HepG2 (cell line): ENCODE data around the gene CYP19A1. TPM values are rescaled to one million over a fixed set of nuclear protein-coding genes. Genes with fewer than 3 reads are reported as not detected.
A peak's percentile ranks its signal among the peaks of the same experiment; 100 is the strongest.

Experiments used
- EED ChIP-seq: sonication (generic); formaldehyde crosslinking; IDR thresholded peaks from 2 replicates; pipeline ENCODE4 v1.5.0; 2020; ENCODE audit warnings: mild to moderate bottlenecking, missing genetic modification reagents
- GATA4 ChIP-seq: sonication (generic); IDR thresholded peaks from 2 replicates; pipeline ENCODE4 v1.6.1; 2016; ENCODE audit warnings: antibody characterized with exemption, low read depth, borderline replicate concordance
- GATAD1 ChIP-seq: IDR thresholded peaks from 2 replicates; pipeline ENCODE4 v1.6.1; 2016; ENCODE audit warnings: missing genetic modification reagents, missing compliant biosample characterization
- GATAD2A ChIP-seq: IDR thresholded peaks from 2 replicates; pipeline ENCODE4 v1.6.1; 2016
- HNRNPK ChIP-seq: fragments of 200-400 bp; formaldehyde crosslinking; IDR thresholded peaks from 2 replicates; pipeline ENCODE4 v1.6.1; 2018; ENCODE audit warnings: low read length, low read depth, moderate library complexity, mild to moderate bottlenecking; ENCODE audit not compliant: poor library complexity, severe bottlenecking
- PAF1 ChIP-seq: IDR thresholded peaks from 2 replicates; pipeline ENCODE4 v1.6.1; 2016; ENCODE audit warnings: missing genetic modification reagents, missing compliant biosample characterization
- SALL1 ChIP-seq: sonication (generic); formaldehyde crosslinking; IDR thresholded peaks from 2 replicates; pipeline ENCODE4 v1.8.0; 2022; ENCODE audit warnings: mild to moderate bottlenecking, missing genetic modification reagents
- SP1 ChIP-seq, 2 experiments: fragments of 450-650 bp in 1 of 2; sonication (generic) in 1 of 2; formaldehyde crosslinking in 1 of 2; IDR thresholded peaks; 2 replicates each; pipeline versions ENCODE4 v1.4.0 to v1.6.1; 2016 to 2020; ENCODE audit warnings: missing genetic modification reagents in 1 of 2
- SP5 ChIP-seq: IDR thresholded peaks from 2 replicates; pipeline ENCODE4 v1.6.1; 2016; ENCODE audit warnings: low read depth, borderline replicate concordance
- TBX3 ChIP-seq: fragments of 450-650 bp; IDR thresholded peaks from 2 replicates; pipeline ENCODE4 v1.6.1; 2017; ENCODE audit warnings: antibody characterized with exemption, mild to moderate bottlenecking, inconsistent platforms, borderline replicate concordance
- ZBTB1 ChIP-seq: sonication (generic); formaldehyde crosslinking; IDR thresholded peaks from 2 replicates; pipeline ENCODE4 v1.4.0; 2020; ENCODE audit warnings: missing genetic modification reagents, borderline replicate concordance
- ZNF468 ChIP-seq: sonication (generic); formaldehyde crosslinking; IDR thresholded peaks from 2 replicates; pipeline ENCODE4 v1.8.0; 2022; ENCODE audit warnings: mild to moderate bottlenecking, moderate library complexity, missing genetic modification reagents
- ZNF552 ChIP-seq: sonication (generic); formaldehyde crosslinking; IDR thresholded peaks from 2 replicates; pipeline ENCODE4 v1.9.0; 2022; ENCODE audit warnings: missing genetic modification reagents, mild to moderate bottlenecking, borderline replicate concordance
- ZNF570 ChIP-seq: sonication (generic); formaldehyde crosslinking; IDR thresholded peaks from 2 replicates; pipeline ENCODE4 v1.4.0; 2020; ENCODE audit warnings: mild to moderate bottlenecking, missing genetic modification reagents, borderline replicate concordance
- ZNF770 ChIP-seq: sonication (generic); formaldehyde crosslinking; IDR thresholded peaks from 2 replicates; pipeline ENCODE4 v1.5.0; 2020; ENCODE audit warnings: mild to moderate bottlenecking, missing genetic modification reagents
- ZNF772 ChIP-seq: sonication (generic); formaldehyde crosslinking; IDR thresholded peaks from 2 replicates; pipeline ENCODE4 v1.5.0; 2020; ENCODE audit warnings: mild to moderate bottlenecking, missing genetic modification reagents
- ZNF775 ChIP-seq: sonication (generic); formaldehyde crosslinking; IDR thresholded peaks from 2 replicates; pipeline ENCODE4 v1.4.0; 2020; ENCODE audit warnings: missing genetic modification reagents, mild to moderate bottlenecking, moderate library complexity, borderline replicate concordance
- ZNF891 ChIP-seq: sonication (generic); formaldehyde crosslinking; IDR thresholded peaks from 2 replicates; pipeline ENCODE4 v1.5.0; 2020; ENCODE audit warnings: mild to moderate bottlenecking, missing genetic modification reagents
- ZSCAN21 ChIP-seq: sonication (generic); formaldehyde crosslinking; IDR thresholded peaks from 2 replicates; pipeline ENCODE4 v1.8.0; 2022; ENCODE audit warnings: mild to moderate bottlenecking, missing genetic modification reagents, moderate library complexity, borderline replicate concordance
- polyA plus RNA-seq, 8 experiments: library from polyadenylated mRNA; depleted of rRNA in 3 of 8; stranded (reverse) in 7 of 8; unstranded in 1 of 8; fragments of >200 nt; fragmentation: Illumina TruSeq in 4 of 8; extraction: Trizol in 4 of 8; gene quantifications; 2 replicates each; pipeline versions ENCODE4 v1.2.1 to v1.2.3, GENCODE V29; 2011 to 2016; ENCODE audit warnings: low read depth in 4 of 8, missing spikeins in 1 of 8, mixed read lengths in 1 of 8; ENCODE audit not compliant: insufficient read depth in 1 of 8
- total RNA-seq, 5 experiments: library from RNA; depleted of rRNA; stranded (reverse); fragments of >200 nt; fragmentation: Illumina TruSeq; extraction: Trizol; gene quantifications; 2 replicates each; pipeline ENCODE4 v1.2.3, GENCODE V29; 2016; ENCODE audit warnings: low read depth in 1 of 5
- TF ChIP-seq, protein P1 (sequence below): sonication (generic); formaldehyde crosslinking; IDR thresholded peaks from 2 replicates; pipeline ENCODE4 v1.4.0; 2020; ENCODE audit warnings: missing genetic modification reagents
- TF ChIP-seq, protein P2 (sequence below): sonication (generic); formaldehyde crosslinking; IDR thresholded peaks from 2 replicates; pipeline ENCODE4 v1.8.1; 2023; ENCODE audit warnings: mild to moderate bottlenecking, missing genetic modification reagents
- TF ChIP-seq, protein P3 (sequence below): sonication (generic); formaldehyde crosslinking; IDR thresholded peaks from 2 replicates; pipeline ENCODE4 v1.5.0; 2020; ENCODE audit warnings: mild to moderate bottlenecking, missing genetic modification reagents, moderate library complexity
- TF ChIP-seq, protein P4 (sequence below): sonication (generic); formaldehyde crosslinking; IDR thresholded peaks from 2 replicates; pipeline ENCODE4 v1.4.0; 2020; ENCODE audit warnings: missing genetic modification reagents, borderline replicate concordance

CYP19A1 gene
- total and polyA plus RNA-seq, 2 of the 13 experiments (the other 11 are each of a cell fraction or from before 2014, with no cell fraction given), result 10.9 to 23.0 TPM

DNA sequence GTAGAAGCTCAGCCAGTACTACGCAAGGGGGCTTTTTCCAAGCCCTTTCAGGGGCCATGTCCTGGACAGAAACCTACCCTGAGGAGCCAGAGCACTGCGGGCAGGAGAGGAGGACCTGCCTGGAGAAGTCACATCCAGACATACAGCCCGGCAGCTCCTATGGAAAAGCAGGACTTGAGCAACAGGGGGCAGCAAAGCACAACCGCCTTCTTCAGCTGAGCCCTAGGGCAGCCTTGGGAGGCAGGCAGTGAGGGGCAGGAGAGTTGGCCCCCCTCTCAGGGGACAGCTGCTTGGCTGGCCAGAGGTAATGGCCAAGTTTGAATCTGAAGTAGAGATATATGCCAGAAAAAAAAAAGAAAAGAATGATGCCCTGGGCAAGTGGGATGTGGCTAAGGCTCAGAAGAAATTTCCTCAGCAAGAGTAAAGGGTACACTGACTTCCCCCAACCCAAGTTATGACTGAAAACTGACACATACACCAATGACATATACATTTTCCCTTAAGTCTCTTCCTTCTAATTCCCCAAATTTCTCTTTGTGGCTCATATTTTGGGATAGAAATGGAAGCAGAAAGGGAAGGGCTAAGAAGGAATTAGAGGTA, 56.9 kb downstream of the CYP19A1 start (continued):
- TF ChIP-seq, protein P1, sequence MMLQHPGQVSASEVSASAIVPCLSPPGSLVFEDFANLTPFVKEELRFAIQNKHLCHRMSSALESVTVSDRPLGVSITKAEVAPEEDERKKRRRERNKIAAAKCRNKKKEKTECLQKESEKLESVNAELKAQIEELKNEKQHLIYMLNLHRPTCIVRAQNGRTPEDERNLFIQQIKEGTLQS (CRISPR knock-in tag), result no peak
- 0 out of 2 replicates have a peak, but pooled peaks have one; percentile 16 for TF ChIP-seq ZNF772
- TF ChIP-seq, protein P2, sequence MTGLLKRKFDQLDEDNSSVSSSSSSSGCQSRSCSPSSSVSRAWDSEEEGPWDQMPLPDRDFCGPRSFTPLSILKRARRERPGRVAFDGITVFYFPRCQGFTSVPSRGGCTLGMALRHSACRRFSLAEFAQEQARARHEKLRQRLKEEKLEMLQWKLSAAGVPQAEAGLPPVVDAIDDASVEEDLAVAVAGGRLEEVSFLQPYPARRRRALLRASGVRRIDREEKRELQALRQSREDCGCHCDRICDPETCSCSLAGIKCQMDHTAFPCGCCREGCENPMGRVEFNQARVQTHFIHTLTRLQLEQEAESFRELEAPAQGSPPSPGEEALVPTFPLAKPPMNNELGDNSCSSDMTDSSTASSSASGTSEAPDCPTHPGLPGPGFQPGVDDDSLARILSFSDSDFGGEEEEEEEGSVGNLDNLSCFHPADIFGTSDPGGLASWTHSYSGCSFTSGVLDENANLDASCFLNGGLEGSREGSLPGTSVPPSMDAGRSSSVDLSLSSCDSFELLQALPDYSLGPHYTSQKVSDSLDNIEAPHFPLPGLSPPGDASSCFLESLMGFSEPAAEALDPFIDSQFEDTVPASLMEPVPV (CRISPR knock-in tag), result no peak
- TF ChIP-seq ZNF552, result no peak
- no peak for TF ChIP-seq EED (CRISPR knock-in tag)
- TF ChIP-seq SALL1, result 0 out of 2 replicates have a peak, but pooled peaks have one; percentile 14
- TF ChIP-seq SP5 (CRISPR knock-in tag), result no peak
- TF ChIP-seq, protein P3, sequence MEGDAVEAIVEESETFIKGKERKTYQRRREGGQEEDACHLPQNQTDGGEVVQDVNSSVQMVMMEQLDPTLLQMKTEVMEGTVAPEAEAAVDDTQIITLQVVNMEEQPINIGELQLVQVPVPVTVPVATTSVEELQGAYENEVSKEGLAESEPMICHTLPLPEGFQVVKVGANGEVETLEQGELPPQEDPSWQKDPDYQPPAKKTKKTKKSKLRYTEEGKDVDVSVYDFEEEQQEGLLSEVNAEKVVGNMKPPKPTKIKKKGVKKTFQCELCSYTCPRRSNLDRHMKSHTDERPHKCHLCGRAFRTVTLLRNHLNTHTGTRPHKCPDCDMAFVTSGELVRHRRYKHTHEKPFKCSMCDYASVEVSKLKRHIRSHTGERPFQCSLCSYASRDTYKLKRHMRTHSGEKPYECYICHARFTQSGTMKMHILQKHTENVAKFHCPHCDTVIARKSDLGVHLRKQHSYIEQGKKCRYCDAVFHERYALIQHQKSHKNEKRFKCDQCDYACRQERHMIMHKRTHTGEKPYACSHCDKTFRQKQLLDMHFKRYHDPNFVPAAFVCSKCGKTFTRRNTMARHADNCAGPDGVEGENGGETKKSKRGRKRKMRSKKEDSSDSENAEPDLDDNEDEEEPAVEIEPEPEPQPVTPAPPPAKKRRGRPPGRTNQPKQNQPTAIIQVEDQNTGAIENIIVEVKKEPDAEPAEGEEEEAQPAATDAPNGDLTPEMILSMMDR (CRISPR knock-in tag), result peak; percentile 92
- no peak for TF ChIP-seq GATAD1 (CRISPR knock-in tag)
- no peak for TF ChIP-seq GATAD2A (CRISPR knock-in tag)
- TF ChIP-seq PAF1 (CRISPR knock-in tag), result no peak
- TF ChIP-seq ZNF770 (CRISPR knock-in tag), result no peak
- TF ChIP-seq ZBTB1 (CRISPR knock-in tag), result no peak
- TF ChIP-seq ZNF891, result no peak
- no peak for TF ChIP-seq TBX3
- TF ChIP-seq ZSCAN21 (CRISPR knock-in tag), result no peak
- no peak for TF ChIP-seq ZNF468 (CRISPR knock-in tag)
- TF ChIP-seq HNRNPK, result no peak
- TF ChIP-seq ZNF775 (CRISPR knock-in tag), result no peak
- no peak for TF ChIP-seq GATA4
- no peak for TF ChIP-seq SP1 (IDR thresholded peaks at IDR 0.05)
- no peak for TF ChIP-seq SP1 (CRISPR knock-in tag; IDR thresholded peaks at IDR 0.05)
- TF ChIP-seq, protein P4, sequence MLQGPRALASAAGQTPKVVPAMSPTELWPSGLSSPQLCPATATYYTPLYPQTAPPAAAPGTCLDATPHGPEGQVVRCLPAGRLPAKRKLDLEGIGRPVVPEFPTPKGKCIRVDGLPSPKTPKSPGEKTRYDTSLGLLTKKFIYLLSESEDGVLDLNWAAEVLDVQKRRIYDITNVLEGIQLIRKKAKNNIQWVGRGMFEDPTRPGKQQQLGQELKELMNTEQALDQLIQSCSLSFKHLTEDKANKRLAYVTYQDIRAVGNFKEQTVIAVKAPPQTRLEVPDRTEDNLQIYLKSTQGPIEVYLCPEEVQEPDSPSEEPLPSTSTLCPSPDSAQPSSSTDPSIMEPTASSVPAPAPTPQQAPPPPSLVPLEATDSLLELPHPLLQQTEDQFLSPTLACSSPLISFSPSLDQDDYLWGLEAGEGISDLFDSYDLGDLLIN, result no peak
- TF ChIP-seq ZNF570 (CRISPR knock-in tag), result no peak
